ENCODE results near the gene FAM53A.

The FAM53A gene

GRCh38 chr4:1660948-1661677 lies 23.0 kb downstream of the FAM53A start:
- DNase-seq (ENCODE audit: low read depth in 2 of 2, low spot score in 1 of 2) = no peak

- no peak for DNase-seq (ENCODE audit: low read depth in 2 of 2, low spot score in 1 of 2)
These were observed 24.7 kb downstream of the FAM53A start for GRCh38 chr4:1659104-1660043.

GRCh38 chr4:1658581-1658980 lies 25.5 kb downstream of the FAM53A start:
- no peak for DNase-seq (ENCODE audit: low read depth in 2 of 2, low spot score in 1 of 2)

DNA sequence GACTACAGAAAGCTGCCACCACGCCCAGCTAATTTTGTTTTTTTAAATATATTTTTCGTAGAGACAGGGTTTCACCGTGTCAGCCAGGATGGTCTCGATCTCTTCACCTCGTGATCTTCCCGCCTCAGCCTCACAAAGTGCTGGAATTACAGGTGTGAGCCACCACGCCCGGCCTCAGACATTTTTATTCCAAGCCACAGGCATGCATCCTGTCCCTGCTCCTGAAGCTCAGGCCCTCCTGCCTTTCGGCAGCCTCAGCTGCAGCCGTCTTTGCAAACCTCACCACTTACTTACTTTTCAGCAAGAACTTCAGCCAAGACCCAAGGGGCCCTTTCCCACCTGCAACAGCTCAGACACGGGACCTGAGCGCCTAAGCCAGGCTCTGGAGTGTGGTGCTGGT lies 26.0 kb downstream of the FAM53A start:
- DNase-seq (ENCODE audit: low read depth in 2 of 2, low spot score in 1 of 2) = no peak

GRCh38 chr4:1656986-1657385 lies 27.1 kb downstream of the FAM53A start:
- no peak for DNase-seq (ENCODE audit: low read depth in 2 of 2, low spot score in 1 of 2)

DNA sequence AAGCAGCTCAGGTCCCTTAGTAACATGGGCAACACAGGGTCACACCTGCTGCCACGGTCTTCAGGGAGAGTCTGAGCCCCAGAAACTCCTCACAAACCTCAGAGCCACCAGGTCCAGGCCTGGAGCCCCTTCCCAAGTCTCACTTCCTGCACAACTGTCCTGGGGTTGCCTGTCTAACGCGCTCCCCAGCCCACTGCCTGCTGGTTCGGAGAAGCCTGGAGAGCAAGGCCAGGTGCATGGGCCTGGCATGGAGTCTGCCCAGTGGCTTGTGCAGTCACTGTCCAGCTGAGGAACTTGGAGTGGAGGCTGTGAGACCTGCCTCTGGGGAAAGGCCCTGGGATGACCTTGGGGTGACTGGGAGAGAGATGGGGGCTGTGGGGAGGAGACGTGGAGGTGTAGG lies 28.0 kb downstream of the FAM53A start:
- no peak for DNase-seq (ENCODE audit: low read depth in 2 of 2, low spot score in 1 of 2)

DNA sequence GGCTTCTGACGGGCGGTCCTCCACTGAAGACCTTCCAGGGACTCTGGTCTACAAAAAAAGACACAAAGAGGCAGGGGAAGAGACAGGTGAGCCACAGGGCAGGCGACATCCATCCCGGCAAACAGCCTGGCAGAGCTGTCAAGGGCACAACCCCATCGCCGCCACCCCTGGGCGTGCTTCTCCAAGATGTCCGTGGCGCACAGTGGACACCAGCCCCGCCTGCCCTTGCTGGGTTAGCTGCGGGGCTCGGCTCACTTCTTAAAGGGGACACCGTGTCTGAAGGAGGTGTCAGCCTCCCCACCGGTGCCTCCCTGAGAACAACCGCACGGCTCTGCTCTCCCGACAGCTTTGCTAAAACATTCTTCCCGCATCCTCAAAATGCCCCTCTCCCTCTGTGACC lies 28.4 kb downstream of the FAM53A start:
- DNase-seq (ENCODE audit: low read depth in 2 of 2, low spot score in 1 of 2) = no peak

DNA sequence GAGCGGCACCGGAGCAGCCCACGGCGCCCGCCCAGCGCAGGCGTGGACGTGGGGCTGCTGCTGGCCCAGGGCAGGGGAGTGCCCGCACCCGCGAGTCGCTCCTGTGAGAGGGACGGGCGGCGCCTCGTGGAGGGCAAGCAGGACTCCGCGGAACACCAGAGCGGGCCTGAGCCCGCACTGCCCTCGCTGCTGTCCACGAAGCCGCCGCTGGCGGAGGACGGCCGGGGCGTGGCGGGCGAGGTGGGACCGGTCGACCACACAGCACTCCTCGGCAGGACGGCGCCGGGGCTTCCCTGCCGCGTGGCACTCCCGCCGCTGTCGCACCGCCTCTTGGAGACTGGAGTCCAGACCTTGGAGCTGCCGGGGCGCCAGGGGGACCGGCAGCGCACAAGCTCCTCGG lies 29.0 kb downstream of the FAM53A start:
- no peak for DNase-seq (ENCODE audit: low read depth in 2 of 2, low spot score in 1 of 2)

DNA sequence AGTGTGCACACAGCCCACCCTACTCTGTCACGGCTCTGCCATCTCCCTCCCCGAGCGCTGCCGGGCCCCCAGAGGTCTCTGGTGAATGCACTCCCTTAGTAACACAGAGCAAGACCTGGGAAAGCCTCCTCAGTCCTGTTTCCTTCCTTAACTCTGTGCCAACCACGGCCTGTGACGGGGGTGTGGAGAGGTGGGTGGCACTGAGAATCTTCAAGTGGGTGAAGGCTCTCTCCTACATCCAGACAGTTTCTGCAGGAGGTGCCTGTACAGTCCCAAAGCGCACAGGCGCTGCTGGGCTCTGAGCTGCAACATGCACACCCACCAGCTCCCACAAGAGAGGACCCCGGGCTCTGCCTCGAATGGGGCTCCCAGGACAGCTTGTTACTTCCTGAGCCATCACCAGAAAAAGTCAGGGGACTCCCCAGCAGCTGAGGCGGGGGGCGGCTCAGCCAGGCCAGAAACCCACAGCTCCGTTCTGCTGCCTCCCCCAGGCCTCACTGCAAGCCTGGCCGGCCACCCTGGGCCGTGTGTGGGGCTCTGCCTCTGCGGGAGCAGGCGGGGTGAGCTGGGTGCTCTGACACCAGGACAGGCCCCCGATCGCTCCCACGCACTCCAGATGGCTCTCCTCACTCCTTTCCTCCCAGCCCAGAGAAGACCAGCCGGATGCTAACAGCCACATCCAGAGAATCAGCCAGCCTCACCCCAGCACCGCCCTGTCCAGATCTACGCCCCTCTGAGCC lies 29.7 kb downstream of the FAM53A start:
- DNase-seq (ENCODE audit: low read depth in 2 of 2, low spot score in 1 of 2) = no peak

DNA sequence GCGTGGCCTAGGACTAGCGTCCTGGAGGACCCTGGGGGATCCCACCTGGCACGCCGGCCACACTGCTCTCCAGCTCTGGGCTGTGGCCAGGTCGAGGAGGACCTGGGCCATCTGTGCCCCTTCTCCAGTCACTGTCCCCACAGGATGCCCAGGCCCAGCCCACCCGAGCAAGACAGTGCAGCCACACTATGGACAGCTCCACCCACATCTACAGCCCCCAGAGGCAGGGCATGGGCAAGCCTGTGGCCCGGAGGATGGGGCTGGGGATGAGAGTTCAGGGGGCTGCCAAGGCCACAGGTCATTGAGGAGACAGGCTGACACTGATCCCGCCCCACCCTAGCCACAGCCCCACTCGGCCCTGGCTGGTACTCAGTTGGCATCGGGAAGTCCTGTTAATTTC lies 30.3 kb downstream of the FAM53A start:
- DNase-seq (ENCODE audit: low read depth in 2 of 2, low spot score in 1 of 2) = no peak

- DNase-seq (ENCODE audit: low read depth in 2 of 2, low spot score in 1 of 2) = no peak
These were observed 32.0 kb downstream of the FAM53A start for GRCh38 chr4:1652088-1652487.

GRCh38 chr4:1651609-1652008 lies 32.5 kb downstream of the FAM53A start:
- DNase-seq (ENCODE audit: low read depth in 2 of 2, low spot score in 1 of 2) = no peak

GRCh38 chr4:1648962-1649361 lies 35.2 kb downstream of the FAM53A start:
- no peak for DNase-seq (ENCODE audit: low read depth in 2 of 2, low spot score in 1 of 2)

- no peak for DNase-seq (ENCODE audit: low read depth in 2 of 2, low spot score in 1 of 2)
These were observed 36.7 kb downstream of the FAM53A start for GRCh38 chr4:1647432-1647831.

GRCh38 chr4:1646690-1647089 lies 37.4 kb downstream of the FAM53A start:
- DNase-seq (ENCODE audit: low read depth in 2 of 2, low spot score in 1 of 2) = no peak

DNA sequence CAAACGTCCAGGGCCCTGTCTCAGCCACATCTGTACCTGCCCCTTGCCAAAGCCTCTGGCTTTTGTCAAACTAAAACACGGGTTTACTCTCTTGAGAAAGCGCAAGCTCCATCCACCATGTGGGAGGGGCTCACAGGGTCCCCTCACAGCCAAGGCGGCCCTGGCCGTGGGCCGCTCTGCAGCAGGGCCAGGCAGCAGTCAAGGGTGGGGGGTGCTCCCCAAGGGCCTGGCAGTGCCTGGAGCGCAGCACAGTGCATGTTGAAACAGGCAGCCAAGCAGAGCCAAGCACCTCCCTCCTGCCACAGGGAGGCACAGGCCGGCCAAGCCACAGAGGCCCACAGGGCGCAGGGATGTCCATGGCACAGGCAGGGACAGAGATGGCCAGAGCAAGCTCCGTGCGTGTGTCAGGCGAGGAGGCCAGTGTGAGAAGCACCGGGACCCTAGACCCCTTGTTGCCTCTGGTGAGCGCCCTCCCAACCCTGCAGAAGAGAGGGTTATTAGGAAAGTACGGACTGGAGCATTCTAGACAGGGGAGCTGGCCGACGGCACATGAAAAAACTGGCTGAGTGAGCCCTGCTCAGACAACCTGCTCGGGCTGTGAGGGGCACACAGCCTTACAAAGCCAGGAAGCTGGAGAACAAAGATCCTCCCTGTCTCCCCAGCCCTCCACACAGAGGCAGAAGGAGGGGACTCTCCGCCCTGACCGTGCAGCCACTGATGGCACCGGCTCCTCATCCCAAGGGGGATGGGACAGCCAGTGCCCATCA lies 39.0 kb downstream of the FAM53A start:
- no peak for DNase-seq (ENCODE audit: low read depth in 2 of 2, low spot score in 1 of 2)

DNA sequence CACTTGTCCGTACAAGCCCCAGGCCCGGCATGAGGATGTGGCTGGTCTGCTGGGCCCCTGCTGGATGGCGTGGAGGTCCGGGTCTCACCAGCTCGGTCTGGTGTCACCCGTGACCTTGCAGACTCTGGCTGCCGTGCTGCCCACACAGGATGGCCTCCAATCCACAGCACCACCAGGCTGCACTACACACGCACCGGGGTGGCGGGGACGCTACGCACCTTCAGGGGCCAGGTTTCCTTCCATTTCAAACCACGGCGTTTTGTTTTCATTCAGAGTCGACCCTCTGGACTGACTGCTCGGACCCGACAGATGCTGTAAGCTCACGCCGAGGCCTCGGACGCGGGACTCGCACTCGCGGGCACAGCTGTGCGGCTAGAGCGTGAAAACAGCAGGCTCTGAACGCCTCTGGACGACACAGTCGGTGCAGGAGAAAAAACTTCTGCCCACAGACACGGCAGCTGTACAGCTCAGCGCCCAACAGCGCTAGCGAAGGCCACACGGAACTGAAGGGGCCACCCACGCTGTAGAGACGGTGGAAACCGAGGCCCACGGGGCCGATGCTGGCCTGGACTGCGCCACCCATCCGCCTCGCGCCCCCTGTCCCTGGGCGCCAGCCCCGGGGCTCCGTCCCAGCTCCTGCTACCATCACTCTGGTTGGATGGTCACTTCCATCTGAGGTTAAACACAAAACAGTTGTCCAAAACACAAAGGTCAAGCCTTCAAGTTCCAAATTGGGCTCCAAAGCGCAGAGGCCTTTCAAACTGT lies 40.0 kb downstream of the FAM53A start:
- DNase-seq (ENCODE audit: low read depth in 2 of 2, low spot score in 1 of 2) = no peak

DNA sequence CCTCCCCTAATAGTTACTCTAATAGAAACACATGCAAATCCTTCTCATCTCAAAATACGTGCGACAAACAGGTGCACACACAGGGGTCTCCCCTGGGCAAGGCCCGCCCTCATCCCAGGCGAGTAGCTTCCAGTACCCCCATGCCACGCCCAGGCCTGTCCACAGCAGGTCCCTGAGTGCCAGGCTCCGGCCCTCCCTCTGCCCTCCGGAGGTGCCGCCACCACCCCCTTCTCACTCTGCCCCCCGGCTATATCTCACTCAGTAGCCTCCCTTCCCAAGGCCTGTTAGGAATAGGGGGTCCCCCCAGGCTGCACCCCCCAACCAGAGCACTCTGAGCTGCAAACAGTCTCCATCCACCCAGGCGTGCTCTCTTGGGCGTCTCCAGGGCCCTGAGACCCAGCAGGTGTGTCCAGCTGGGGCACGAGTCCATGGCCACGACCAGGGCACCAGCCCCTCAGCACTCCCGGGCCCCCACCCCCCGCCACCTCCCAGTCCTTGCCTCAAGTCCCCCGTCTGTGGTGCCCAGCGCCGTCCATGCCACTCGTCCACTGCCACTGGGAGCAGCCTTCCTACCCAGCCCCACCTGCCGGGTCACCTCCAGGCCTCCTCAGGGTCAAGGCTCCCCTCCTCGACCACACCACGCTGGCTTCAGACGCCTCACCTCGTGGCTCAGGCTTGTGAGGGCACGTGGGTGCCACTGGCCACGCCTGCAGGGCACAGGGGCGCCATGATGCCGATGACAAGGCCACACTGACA lies 41.7 kb downstream of the FAM53A start:
- DNase-seq (ENCODE audit: low read depth in 2 of 2, low spot score in 1 of 2) = no peak

GRCh38 chr4:1641671-1642070 lies 42.4 kb downstream of the FAM53A start:
- DNase-seq (ENCODE audit: low read depth in 2 of 2, low spot score in 1 of 2) = no peak

All from stimulated activated CD8-positive, alpha-beta memory T cell treated with anti-CD3 and anti-CD28 coated beads, Interleukin-4, amount 100 ng/mL, for 1 hour (primary cell).